Ovary (tissue), 9 donors: ENCODE data around the gene MFSD6L. TPM values are rescaled to one million over a fixed set of nuclear protein-coding genes. Genes with fewer than 3 reads are reported as not detected.
"Not testable (repeated sequence)": the region's sequence is repeated elsewhere in the genome, so short reads cannot be mapped to it uniquely, and the experiment has no call there.

ENCODE experiments used
- DNase-seq, 5 donors: peaks; one replicate each; pipeline ENCODE4 v3.0.0-alpha.2; 2019 to 2020
- H3K27ac ChIP-seq, 2 donors: fragments of 200-600 bp; one replicate each; pipeline versions ENCODE4 v1.5.1 to v1.8.0; 2019 to 2022
- H3K27me3 ChIP-seq: fragments of 200-600 bp; one replicate; pipeline ENCODE4 v1.8.0; 2022
- H3K36me3 ChIP-seq: fragments of 200-600 bp; sonication (generic); one replicate; pipeline ENCODE4 v1.5.1; 2019
- H3K4me1 ChIP-seq: one replicate; pipeline ENCODE4 v1.8.1; 2013; ENCODE audit warnings: mild to moderate bottlenecking, moderate library complexity; ENCODE audit not compliant: insufficient read depth
- H3K4me3 ChIP-seq: fragments of 200-600 bp; sonication (generic); one replicate; pipeline ENCODE4 v1.5.1; 2017
- H3K9me3 ChIP-seq, 2 donors: fragments of 200-600 bp in 1 of 2; sonication (generic) in 1 of 2; one replicate each; pipeline versions ENCODE4 v1.5.1 to v1.8.1; 2013 to 2019; ENCODE audit warnings: mild to moderate bottlenecking in 1 of 2, moderate library complexity in 1 of 2
- EP300 ChIP-seq: sonication (generic); formaldehyde crosslinking; IDR thresholded peaks from one replicate; pipeline ENCODE4 v1.6.1; 2017; ENCODE audit warnings: antibody characterized with exemption
- POLR2A ChIP-seq: fragments of 450-650 bp; IDR thresholded peaks from one replicate; pipeline ENCODE4 v1.6.1; 2017; ENCODE audit warnings: antibody characterized with exemption, mild to moderate bottlenecking, moderate library complexity
- WGBS, 3 donors: extraction: QIAGEN DNeasy Blood & Tissue Kit in 1 of 3; methylation state at CpG; one replicate each; pipeline versions ENCODE4 v1.1.5 to v1.1.7; 2013 to 2017; 5-methylcytosine and 5-hydroxymethylcytosine counted together
- intact Hi-C, 4 donors: fragments of 100-400 bp; cut with DNase I; formaldehyde crosslinking; loops; one replicate each; pipeline versions ENCODE4 v1.11.0 to v1.15.1; 2022 to 2023
- polyA plus RNA-seq, 2 donors: library from polyadenylated mRNA; stranded (reverse); fragments of 200-250 nt in 1 of 2; fragments of 350-450 nt in 1 of 2; fragmentation: Illumina TruSeq in 1 of 2; extraction: RNeasy Lipid Tissue Mini Kit (QIAGEN cat#74804) in 1 of 2; gene quantifications; one replicate each; pipeline ENCODE4 v1.2.3, GENCODE V29; 2013 to 2014
- total RNA-seq, 7 donors: library from RNA; depleted of rRNA in 2 of 7; stranded (reverse); fragments of >200 nt in 2 of 7; fragmentation: NEBNext Ultra II Directional in 3 of 7; extraction: Animal tissue kit (Norgen Biotek cat#: 25700) in 3 of 7; gene quantifications; one replicate each; pipeline versions ENCODE4 v1.1.0 to v1.2.4, GENCODE V29; 2016 to 2023
- TF ChIP-seq, protein P1 (sequence below), 3 donors: fragments of 450-650 bp in 2 of 3; fragments of 200-600 bp in 1 of 3; IDR thresholded peaks; one replicate each; pipeline versions ENCODE4 v1.5.1 to v1.8.0; 2016 to 2022; ENCODE audit warnings: antibody characterized with exemption in 3 of 3, mild to moderate bottlenecking in 1 of 3
- donor health status: DM: no; HTN: no; CAD: no; lungs with moderate emphysema.
- donor health status: DM: no; HTN: no; CAD: no.
- donor health status: Bipolar disorder and iron deficiency.
- donor health status: DM: yes; HTN: yes; CAD: no.
- donor health status: DM: no; HTN: no; CAD: no.
- donor health status: DM: yes; HTN: yes; CAD: no.

The MFSD6L gene
- total and polyA plus RNA-seq, 9 donors: 0.13 to 2.2 (median 0.48) TPM; not detected in 4

DNA sequence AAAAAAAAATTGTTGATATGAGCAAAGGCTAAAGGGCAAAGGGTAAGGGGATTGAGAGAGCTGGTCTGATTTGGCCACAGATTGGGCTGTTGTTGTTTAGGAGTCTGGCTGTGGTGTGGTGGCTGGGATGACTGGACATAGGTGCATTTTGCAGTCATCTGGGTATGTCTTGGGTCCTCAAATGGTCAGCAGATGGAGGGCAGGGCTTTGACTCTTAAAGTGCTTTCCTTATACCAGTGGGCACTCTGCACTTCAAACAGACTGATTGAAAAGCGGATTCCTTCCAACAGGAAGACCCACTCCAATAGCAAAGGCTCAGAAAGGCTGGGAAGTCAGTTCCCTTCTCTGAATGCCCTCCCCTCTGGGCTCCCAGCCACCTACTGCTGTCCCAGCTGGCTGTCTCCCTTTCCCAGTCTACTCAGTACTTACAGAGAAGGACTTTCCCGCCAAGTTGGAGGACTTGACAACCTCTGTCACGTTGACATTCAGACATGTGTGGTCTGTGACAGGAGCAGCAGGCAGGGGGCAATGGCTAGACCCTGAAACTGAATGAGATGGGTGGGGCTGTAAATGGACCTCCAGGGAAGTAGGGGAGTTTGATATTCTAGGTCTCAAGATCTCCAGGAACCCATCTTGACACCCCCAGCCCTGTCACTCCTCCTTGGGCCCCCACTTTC, 19.6 kb upstream of the MFSD6L start:
- H3K36me3 ChIP-seq: no peaks in the 10 kb centered on the region
- no peaks in the 10 kb centered on the region for H3K4me1 ChIP-seq
- no peaks in the 10 kb centered on the region for H3K9me3 ChIP-seq
- TF ChIP-seq POLR2A (no peak), EP300 (no peak)
- TF ChIP-seq, protein P1, sequence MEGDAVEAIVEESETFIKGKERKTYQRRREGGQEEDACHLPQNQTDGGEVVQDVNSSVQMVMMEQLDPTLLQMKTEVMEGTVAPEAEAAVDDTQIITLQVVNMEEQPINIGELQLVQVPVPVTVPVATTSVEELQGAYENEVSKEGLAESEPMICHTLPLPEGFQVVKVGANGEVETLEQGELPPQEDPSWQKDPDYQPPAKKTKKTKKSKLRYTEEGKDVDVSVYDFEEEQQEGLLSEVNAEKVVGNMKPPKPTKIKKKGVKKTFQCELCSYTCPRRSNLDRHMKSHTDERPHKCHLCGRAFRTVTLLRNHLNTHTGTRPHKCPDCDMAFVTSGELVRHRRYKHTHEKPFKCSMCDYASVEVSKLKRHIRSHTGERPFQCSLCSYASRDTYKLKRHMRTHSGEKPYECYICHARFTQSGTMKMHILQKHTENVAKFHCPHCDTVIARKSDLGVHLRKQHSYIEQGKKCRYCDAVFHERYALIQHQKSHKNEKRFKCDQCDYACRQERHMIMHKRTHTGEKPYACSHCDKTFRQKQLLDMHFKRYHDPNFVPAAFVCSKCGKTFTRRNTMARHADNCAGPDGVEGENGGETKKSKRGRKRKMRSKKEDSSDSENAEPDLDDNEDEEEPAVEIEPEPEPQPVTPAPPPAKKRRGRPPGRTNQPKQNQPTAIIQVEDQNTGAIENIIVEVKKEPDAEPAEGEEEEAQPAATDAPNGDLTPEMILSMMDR (IDR thresholded peaks at IDR 0.05): no peak
- 45 to 49% (median 49%) methylated on average over 3 of the region's 3 CpGs for WGBS, 3 donors
- H3K4me3 ChIP-seq: no peak overlapping the region
- H3K27me3 ChIP-seq: no peaks in the 10 kb centered on the region
- no peak for DNase-seq
- intact Hi-C loops: no loop called here
- H3K27ac ChIP-seq: no peak overlapping the region

DNA sequence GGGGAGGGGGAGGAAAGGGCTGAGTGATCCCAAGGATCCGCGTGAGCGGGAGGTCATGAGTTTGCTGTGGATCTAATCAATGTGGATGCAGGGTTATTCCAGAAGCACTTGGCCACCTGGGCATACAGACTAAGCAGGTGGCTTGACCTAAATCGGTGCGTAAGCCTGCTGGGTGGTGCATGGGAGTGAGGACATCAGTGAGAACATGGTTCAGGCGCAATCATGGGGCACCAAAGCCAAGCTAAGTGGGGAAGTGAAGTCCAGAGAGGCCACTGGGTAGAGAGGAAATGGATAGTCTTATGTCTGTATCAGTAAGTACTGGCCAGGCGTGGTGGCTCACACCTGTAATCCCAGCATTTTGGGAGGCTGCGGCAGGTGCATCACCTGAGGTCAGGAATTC, 18.9 kb upstream of the MFSD6L start:
- DNase-seq: no peak
- Histone ChIP-seq H3K4me1 (no peaks in the 10 kb centered on the region), H3K27me3 (no peaks in the 10 kb centered on the region), H3K27ac (no peak overlapping the region), H3K36me3 (no peaks in the 10 kb centered on the region), H3K4me3 (no peak overlapping the region), H3K9me3 (no peaks in the 10 kb centered on the region)
- no peak for TF ChIP-seq POLR2A
- no peak for TF ChIP-seq EP300
- TF ChIP-seq, protein P1 (IDR thresholded peaks at IDR 0.05): no peak
- intact Hi-C loops: no loop called here
- WGBS, 3 donors: 86 to 93% (median 88%) methylated on average over 8 of the region's 8 CpGs

- WGBS, 3 donors: 76 to 90% (median 82%) methylated on average over 4 of the region's 4 CpGs
Measured at GRCh38 chr17:8806926-8807550, 7.9 kb upstream of the MFSD6L start.

GRCh38 chr17:8806253-8806925, 7.2 kb upstream of the MFSD6L start:
- Histone ChIP-seq H3K4me3 (no peak overlapping the region), H3K27ac (no peak overlapping the region), H3K27me3 (no peaks in the 10 kb centered on the region), H3K4me1 (no peaks in the 10 kb centered on the region), H3K36me3 (no peaks in the 10 kb centered on the region), H3K9me3 (peaks cover 0 to 3% of the 10 kb centered on the region in 2 donors)
- WGBS, 3 donors: 87 to 94% (median 92%) methylated on average over 3 of the region's 3 CpGs
- intact Hi-C loops: no loop called here
- no peak for TF ChIP-seq POLR2A
- TF ChIP-seq, protein P1 (IDR thresholded peaks at IDR 0.05): no peak
- no peak for TF ChIP-seq EP300
- no peak for DNase-seq

More at GRCh38 chr17:8806926-8807550, 7.9 kb upstream of the MFSD6L start:
- intact Hi-C loops: no loop called here
- no peaks in the 10 kb centered on the region for H3K4me1 ChIP-seq
- DNase-seq: no peak
- no peaks in the 10 kb centered on the region for H3K27me3 ChIP-seq
- no peak overlapping the region for H3K27ac ChIP-seq
- H3K36me3 ChIP-seq: no peaks in the 10 kb centered on the region
- no peak for TF ChIP-seq EP300
- TF ChIP-seq, protein P1 (IDR thresholded peaks at IDR 0.05): no peak
- TF ChIP-seq POLR2A: no peak
- no peak overlapping the region for H3K4me3 ChIP-seq
- peaks cover 0 to 3% of the 10 kb centered on the region in 2 donors for H3K9me3 ChIP-seq

- H3K4me3 ChIP-seq, H3K27me3 ChIP-seq, H3K27ac ChIP-seq, H3K4me1 ChIP-seq, H3K36me3 ChIP-seq, intact Hi-C loops, H3K9me3 ChIP-seq, DNase-seq: not testable (repeated sequence)
- 87 to 96% (median 94%) methylated on average over 10 of the region's 10 CpGs for WGBS, 3 donors
Measured at GRCh38 chr17:8805396-8805795, 6.2 kb upstream of the MFSD6L start.
